Neural cell (in vitro differentiated cells): Measurements from ENCODE around the gene MINAR1. TPM values are rescaled to one million over a fixed set of nuclear protein-coding genes. Genes with fewer than 3 reads are reported as not detected.

Source experiments
- H2AFZ ChIP-seq: fragments of 200-600, 300-800 bp; sonication (generic), shearing (Covaris generic); 2 replicates; pipeline ENCODE4 v1.6.0; 2014; ENCODE audit warnings: low read depth, mild to moderate bottlenecking, antibody characterized with exemption, low read length, moderate library complexity
- H3F3A ChIP-seq: fragments of 200-600 bp; shearing (Covaris generic); 2 replicates; pipeline ENCODE4 v1.6.1; 2016; ENCODE audit warnings: mild to moderate bottlenecking, moderate library complexity, mixed read lengths, antibody characterized with exemption, low read length; ENCODE audit not compliant: insufficient read depth, poor library complexity, severe bottlenecking
- H3K27ac ChIP-seq: fragments of 200-600, 300-800 bp; sonication (generic), shearing (Covaris generic); 2 replicates; pipeline ENCODE4 v1.5.1; 2014; ENCODE audit warnings: mild to moderate bottlenecking, low read length, moderate library complexity
- H3K27me3 ChIP-seq: fragments of 300-800, 200-600 bp; sonication (generic), shearing (Covaris generic); 2 replicates; pipeline ENCODE4 v1.6.0; 2014; ENCODE audit warnings: mild to moderate bottlenecking, low read depth, low read length, moderate library complexity; ENCODE audit not compliant: insufficient read depth
- H3K36me3 ChIP-seq: fragments of 300-800, 200-600 bp; sonication (generic), shearing (Covaris generic); 2 replicates; pipeline ENCODE4 v1.5.1; 2014; ENCODE audit warnings: mild to moderate bottlenecking, antibody characterized with exemption, low read length, moderate library complexity; ENCODE audit not compliant: insufficient read depth
- H3K4me2 ChIP-seq: fragments of 300-800, 200-600 bp; sonication (generic), shearing (Covaris generic); 2 replicates; pipeline ENCODE4 v1.6.0; 2014; ENCODE audit warnings: mild to moderate bottlenecking, low read length
- H3K4me3 ChIP-seq: fragments of 300-800, 200-600 bp; sonication (generic), shearing (Covaris generic); 2 replicates; pipeline ENCODE4 v1.5.1; 2014; ENCODE audit warnings: mild to moderate bottlenecking, low read length, moderate library complexity
- H3K79me2 ChIP-seq: fragments of 200-600 bp; shearing (Covaris generic); replicated peaks from 2 replicates; pipeline ENCODE4 v1.6.0; 2014; ENCODE audit warnings: mild to moderate bottlenecking, low read length, moderate library complexity; ENCODE audit not compliant: insufficient read depth
- H3K9ac ChIP-seq: fragments of 300-800, 200-600 bp; sonication (generic), shearing (Covaris generic); 2 replicates; pipeline ENCODE4 v1.6.1; 2016; ENCODE audit warnings: mild to moderate bottlenecking, low read length, mixed read lengths
- H3K9me2 ChIP-seq: fragments of 200-600 bp; shearing (Covaris generic); 2 replicates; pipeline ENCODE4 v1.6.1; 2016; ENCODE audit warnings: mild to moderate bottlenecking, low read length, mixed read lengths; ENCODE audit not compliant: insufficient read depth
- H3K9me3 ChIP-seq: fragments of 200-600, 300-800 bp; sonication (generic), shearing (Covaris generic); 2 replicates; pipeline ENCODE4 v1.6.1; 2016; ENCODE audit warnings: mild to moderate bottlenecking, mixed run types, low read length, moderate library complexity, mixed read lengths
- H4K20me1 ChIP-seq: fragments of 200-600 bp; shearing (Covaris generic); 2 replicates; pipeline ENCODE4 v1.6.1; 2016; ENCODE audit warnings: mild to moderate bottlenecking, mixed run types; ENCODE audit not compliant: insufficient read depth
- CTCF ChIP-seq: fragments of 450-650 bp; IDR thresholded peaks from 2 replicates; pipeline ENCODE4 v1.5.1; 2014; ENCODE audit warnings: antibody characterized with exemption, mild to moderate bottlenecking, moderate library complexity; ENCODE audit not compliant: poor library complexity, severe bottlenecking
- EP300 ChIP-seq: fragments of 450-650 bp; conservative IDR thresholded peaks from 2 replicates; pipeline ENCODE4 v1.6.1; 2014; ENCODE audit warnings: antibody characterized with exemption, mild to moderate bottlenecking, moderate library complexity; ENCODE audit not compliant: poor library complexity, severe bottlenecking
- EZH2 ChIP-seq: fragments of 200-600, 300-800 bp; shearing (Covaris generic), sonication (generic); IDR thresholded peaks from 2 replicates; pipeline ENCODE4 v1.6.1; 2014; ENCODE audit warnings: antibody characterized with exemption, low read length, borderline replicate concordance, mild to moderate bottlenecking; ENCODE audit not compliant: insufficient read depth, poor library complexity, severe bottlenecking
- MXI1 ChIP-seq: fragments of 450-650 bp; conservative IDR thresholded peaks from 2 replicates; pipeline ENCODE4 v1.6.1; 2014; ENCODE audit warnings: antibody characterized with exemption, mild to moderate bottlenecking; ENCODE audit not compliant: poor library complexity, severe bottlenecking
- POLR2AphosphoS5 ChIP-seq: IDR thresholded peaks from 2 replicates; pipeline ENCODE4 v1.6.1; 2012
- RAD21 ChIP-seq: fragments of 450-650 bp; conservative IDR thresholded peaks from 2 replicates; pipeline ENCODE4 v1.6.1; 2014; ENCODE audit warnings: antibody characterized with exemption, mild to moderate bottlenecking, moderate library complexity
- REST ChIP-seq: IDR thresholded peaks from 2 replicates; pipeline ENCODE4 v1.6.1; 2012; ENCODE audit warnings: borderline replicate concordance
- SMC3 ChIP-seq: fragments of 450-650 bp; conservative IDR thresholded peaks from 2 replicates; pipeline ENCODE4 v1.6.1; 2014; ENCODE audit warnings: antibody characterized with exemption, mild to moderate bottlenecking, moderate library complexity; ENCODE audit not compliant: poor library complexity
- TAF1 ChIP-seq: IDR thresholded peaks from 2 replicates; pipeline ENCODE4 v1.6.1; 2012; ENCODE audit warnings: low read depth
- polyA plus RNA-seq: library from polyadenylated mRNA; depleted of rRNA; stranded (reverse); fragments of >200 nt; gene quantifications from 2 replicates; pipeline ENCODE4 v1.2.3, GENCODE V29; 2014

The MINAR1 gene
- polyA plus RNA-seq, 1 donor from 2014 or later, result 3.1 TPM

- TF ChIP-seq MXI1, result no peak
- no peak for TF ChIP-seq POLR2AphosphoS5
- no peak for TF ChIP-seq TAF1
- no peak for TF ChIP-seq RAD21
- no peak for TF ChIP-seq SMC3
- TF ChIP-seq CTCF, result no peak
- no peak for TF ChIP-seq REST
- TF ChIP-seq EP300, result no peak
- TF ChIP-seq EZH2, result no peak
- Histone ChIP-seq H3K79me2 (no peaks in the 10 kb centered on the region), H3K9ac (no peak overlapping the region), H3K27me3 (peaks cover under 1% of the 10 kb centered on the region), H3K4me3 (no peak overlapping the region), H3F3A (no peaks in the 10 kb centered on the region), H3K9me2 (no peaks in the 10 kb centered on the region), H2AFZ (no peak overlapping the region), H3K36me3 (no peaks in the 10 kb centered on the region), H3K9me3 (no peaks in the 10 kb centered on the region), H4K20me1 (no peaks in the 10 kb centered on the region), H3K27ac (no peak overlapping the region), H3K4me2 (no peak overlapping the region)
Measured at GRCh38 chr15:79440355-79440908, 8.3 kb downstream of the MINAR1 start.

- no peaks in the 10 kb centered on the region for H4K20me1 ChIP-seq
- no peak overlapping the region for H3K27ac ChIP-seq
- no peak overlapping the region for H2AFZ ChIP-seq
- no peak overlapping the region for H3K4me3 ChIP-seq
- no peaks in the 10 kb centered on the region for H3F3A ChIP-seq
- no peaks in the 10 kb centered on the region for H3K9me3 ChIP-seq
- H3K9ac ChIP-seq, result no peak overlapping the region
- TF ChIP-seq REST, result no peak
- no peak for TF ChIP-seq SMC3
- no peak for TF ChIP-seq RAD21
- no peak for TF ChIP-seq EP300
- no peak for TF ChIP-seq EZH2
- TF ChIP-seq MXI1, result no peak
- TF ChIP-seq TAF1, result no peak
- TF ChIP-seq POLR2AphosphoS5, result no peak
- TF ChIP-seq CTCF, result no peak
- H3K36me3 ChIP-seq, result no peaks in the 10 kb centered on the region
- no peaks in the 10 kb centered on the region for H3K27me3 ChIP-seq
- no peak overlapping the region for H3K4me2 ChIP-seq
- H3K9me2 ChIP-seq, result no peaks in the 10 kb centered on the region
- no peaks in the 10 kb centered on the region for H3K79me2 ChIP-seq
Measured at GRCh38 chr15:79442911-79443310, 10.8 kb downstream of the MINAR1 start.
